ENCODE results near the gene DPM1. TPM values are rescaled to one million over a fixed set of nuclear protein-coding genes. Genes with fewer than 3 reads are reported as not detected.

The DPM1 gene
- 64.8 and 66.5 TPM in 2 replicates for total RNA-seq

GRCh38 chr20:50957798-50958614 lies at the start of gene DPM1:
TSS of gene DPM1 (minus strand) at chr20:50958532. CDS start at chr20:50958523, 9 bp downstream.
- DNase-seq (ENCODE audit: low read depth, low spot score): peak; percentile 78

DNA sequence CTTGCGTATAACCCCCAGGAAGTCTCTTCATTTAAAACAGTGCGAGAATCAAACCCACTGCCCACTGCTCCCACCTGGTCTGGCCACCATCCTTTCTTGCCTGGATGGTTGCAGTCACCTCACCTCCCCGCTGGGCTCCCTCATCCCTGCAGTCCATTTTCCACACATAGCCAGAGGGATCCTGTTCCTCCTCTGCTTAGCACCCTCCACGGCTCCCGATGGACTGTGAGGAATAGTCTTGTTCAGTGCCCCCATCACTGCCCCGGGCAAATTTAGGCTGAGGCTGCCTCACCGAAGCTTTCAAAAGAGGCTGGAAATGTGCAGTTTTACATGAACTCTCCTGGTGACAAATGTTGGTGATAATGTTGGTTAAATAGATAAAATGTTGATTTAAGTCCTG lies 46.9 kb upstream of the DPM1 start:
- DNase-seq (ENCODE audit: low read depth, low spot score): no peak

DNA sequence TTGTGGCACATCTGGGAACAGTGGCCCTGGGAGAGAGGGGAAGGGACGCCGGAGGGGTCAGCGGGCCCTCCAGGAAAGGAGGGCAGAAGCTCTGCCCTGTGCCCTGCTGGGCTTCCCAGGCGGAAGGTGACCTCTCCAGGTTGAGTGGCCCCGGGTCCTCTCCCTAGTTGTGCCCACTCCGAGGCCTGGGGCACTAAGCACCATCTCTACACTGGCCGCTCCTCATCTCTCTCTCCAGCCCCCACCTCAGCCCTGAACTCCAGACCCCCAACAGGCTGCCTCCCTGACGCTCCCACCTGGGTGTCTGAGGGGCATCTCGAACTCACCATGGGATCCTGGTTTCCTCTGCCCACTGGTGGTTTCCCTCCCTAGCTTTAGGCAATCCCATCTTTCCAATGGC lies 46.4 kb upstream of the DPM1 start:
- no peak for DNase-seq (ENCODE audit: low read depth, low spot score)

GRCh38 chr20:51004305-51004727 lies 46.0 kb upstream of the DPM1 start:
- DNase-seq (ENCODE audit: low read depth, low spot score): no peak

- no peak for DNase-seq (ENCODE audit: low read depth, low spot score)
Measured at GRCh38 chr20:51003753-51004152, 45.4 kb upstream of the DPM1 start.

- no peak for DNase-seq (ENCODE audit: low read depth, low spot score)
Measured at GRCh38 chr20:51002633-51003032, 44.3 kb upstream of the DPM1 start.

GRCh38 chr20:51001430-51002265 lies 43.3 kb upstream of the DPM1 start:
- DNase-seq (ENCODE audit: low read depth, low spot score): no peak

- no peak for DNase-seq (ENCODE audit: low read depth, low spot score)
Measured at GRCh38 chr20:50999355-50999754, 41.0 kb upstream of the DPM1 start.

GRCh38 chr20:50996901-50997865 lies 38.9 kb upstream of the DPM1 start:
- DNase-seq (ENCODE audit: low read depth, low spot score): no peak

- no peak for DNase-seq (ENCODE audit: low read depth, low spot score)
Measured at GRCh38 chr20:50995506-50995905, 37.2 kb upstream of the DPM1 start.

DNA sequence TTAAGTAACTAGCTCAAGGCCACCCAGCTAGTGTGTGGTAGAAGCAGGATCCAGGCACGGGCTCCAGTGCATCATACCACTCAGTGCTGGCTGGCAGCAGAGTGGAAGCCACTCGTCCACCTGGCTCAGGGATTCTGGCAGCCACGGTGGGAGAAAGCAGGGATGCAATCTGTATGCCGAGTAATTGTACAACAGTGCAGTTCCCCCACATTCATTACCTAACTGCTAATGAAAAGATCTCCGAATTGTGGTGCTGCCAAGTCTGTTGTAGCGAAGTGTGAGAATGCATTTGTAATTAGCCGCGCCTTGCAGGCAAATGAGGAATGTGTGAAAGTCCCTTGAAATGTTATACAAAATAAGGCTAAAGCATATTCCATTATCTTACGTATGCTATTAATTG lies 35.5 kb upstream of the DPM1 start:
- DNase-seq (ENCODE audit: low read depth, low spot score): no peak

- DNase-seq (ENCODE audit: low read depth, low spot score): peak; percentile 22
Measured at GRCh38 chr20:50992733-50993457, 34.6 kb upstream of the DPM1 start.

DNA sequence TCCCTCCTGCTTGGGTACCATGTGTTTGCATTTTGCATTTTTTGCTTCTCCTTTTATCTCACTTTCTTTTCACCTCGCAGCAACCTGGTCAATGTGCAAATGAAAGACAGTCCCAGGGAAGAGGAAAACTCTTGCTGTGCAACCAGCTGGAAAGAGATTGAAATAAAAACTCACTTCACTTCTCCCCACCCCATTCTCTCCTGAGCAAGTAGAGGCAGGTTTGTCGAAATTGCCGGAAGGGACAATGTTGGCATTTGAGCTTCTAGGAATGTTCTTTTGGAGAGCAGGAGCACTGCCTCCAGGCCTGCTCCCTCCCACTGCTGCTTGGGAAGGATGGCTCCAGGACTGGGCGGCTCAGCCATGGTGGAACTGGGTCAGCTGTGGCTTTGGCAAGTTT lies 34.0 kb upstream of the DPM1 start:
- DNase-seq (ENCODE audit: low read depth, low spot score): no peak

DNA sequence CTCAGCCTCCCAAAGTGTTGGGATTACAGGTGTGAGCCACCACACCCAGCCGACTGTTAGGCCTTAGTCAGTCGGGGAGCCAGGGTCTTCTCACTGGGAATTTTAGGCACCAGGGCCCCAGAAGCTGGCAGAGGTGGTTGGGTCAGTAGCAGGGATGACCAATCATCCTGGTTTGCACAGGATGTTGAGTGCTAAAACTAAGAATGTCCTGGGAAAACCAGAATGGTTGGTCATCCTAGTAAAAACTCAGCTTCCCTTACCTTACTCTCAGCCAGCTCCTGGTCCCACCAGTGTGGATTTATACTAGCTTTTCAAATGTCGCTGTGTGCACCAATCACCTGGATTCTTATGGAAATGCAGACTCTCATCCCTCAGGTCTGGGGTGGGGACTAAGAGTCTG lies 32.7 kb upstream of the DPM1 start:
- no peak for DNase-seq (ENCODE audit: low read depth, low spot score)

GRCh38 chr20:50987493-50988210 lies 29.3 kb upstream of the DPM1 start:
- peak; percentile 54 for DNase-seq (ENCODE audit: low read depth, low spot score)

GRCh38 chr20:50983321-50983720 lies 25.0 kb upstream of the DPM1 start:
- no peak for DNase-seq (ENCODE audit: low read depth, low spot score)

GRCh38 chr20:50982363-50982762 lies 24.0 kb upstream of the DPM1 start:
- no peak for DNase-seq (ENCODE audit: low read depth, low spot score)

- DNase-seq (ENCODE audit: low read depth, low spot score): no peak
Measured at GRCh38 chr20:50981714-50982048, 23.3 kb upstream of the DPM1 start.

DNA sequence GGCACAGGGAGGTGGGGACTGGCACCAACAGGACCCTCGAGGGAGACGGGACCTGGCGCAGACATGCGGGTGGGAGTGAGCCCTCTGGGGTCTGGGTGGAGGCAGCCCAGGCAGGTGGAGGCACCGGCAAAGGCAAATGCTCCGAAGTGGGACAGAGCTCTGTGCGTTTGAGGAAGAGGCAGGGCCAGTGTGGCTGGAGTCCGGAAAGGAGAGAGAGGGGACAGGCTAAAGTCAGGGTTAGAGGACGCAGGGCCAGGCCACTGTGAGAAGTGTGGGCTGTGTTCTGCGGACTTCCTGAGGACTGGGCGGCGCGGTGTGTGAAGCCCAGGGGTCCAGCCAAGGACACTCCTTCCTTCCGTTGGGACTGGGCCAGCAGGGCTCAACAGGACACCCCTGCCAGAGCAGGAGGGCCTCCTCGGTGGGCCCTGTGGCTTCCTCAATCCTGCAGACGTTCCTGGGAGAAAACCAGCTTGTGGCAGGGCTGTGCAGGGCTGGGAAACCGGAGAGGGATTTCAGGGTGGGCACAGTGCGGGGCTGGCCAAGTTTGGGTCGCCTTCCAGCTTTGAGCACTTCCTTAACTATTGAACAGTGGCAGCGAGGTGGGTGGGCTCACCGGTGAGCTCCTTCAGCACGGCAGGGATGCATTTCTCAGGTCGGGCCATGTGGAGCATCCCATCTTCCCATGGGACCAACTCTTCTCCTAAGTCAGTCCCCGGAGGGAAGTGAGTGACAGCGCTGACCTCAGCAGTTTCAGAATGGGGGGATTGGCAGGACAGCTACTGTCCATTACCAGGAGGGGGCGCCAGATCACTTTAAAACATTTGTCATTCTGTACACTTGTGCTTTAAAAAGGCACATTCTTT lies 22.8 kb upstream of the DPM1 start:
- peak; percentile 24 for DNase-seq (ENCODE audit: low read depth, low spot score)

All from pulmonary artery endothelial cell (primary cell).